Activated CD4-positive, CD25-positive, alpha-beta regulatory T cell (primary cell): Measurements from ENCODE around the gene TAS1R2.
"Not testable (repeated sequence)": the region's sequence is repeated elsewhere in the genome, so short reads cannot be mapped to it uniquely, and the experiment has no call there.

ENCODE experiments used
- DNase-seq, 4 experiments: peaks; one replicate each; lab custom pipeline; 2025; lab: John Stamatoyannopoulos, UW

Gene TAS1R2

DNA sequence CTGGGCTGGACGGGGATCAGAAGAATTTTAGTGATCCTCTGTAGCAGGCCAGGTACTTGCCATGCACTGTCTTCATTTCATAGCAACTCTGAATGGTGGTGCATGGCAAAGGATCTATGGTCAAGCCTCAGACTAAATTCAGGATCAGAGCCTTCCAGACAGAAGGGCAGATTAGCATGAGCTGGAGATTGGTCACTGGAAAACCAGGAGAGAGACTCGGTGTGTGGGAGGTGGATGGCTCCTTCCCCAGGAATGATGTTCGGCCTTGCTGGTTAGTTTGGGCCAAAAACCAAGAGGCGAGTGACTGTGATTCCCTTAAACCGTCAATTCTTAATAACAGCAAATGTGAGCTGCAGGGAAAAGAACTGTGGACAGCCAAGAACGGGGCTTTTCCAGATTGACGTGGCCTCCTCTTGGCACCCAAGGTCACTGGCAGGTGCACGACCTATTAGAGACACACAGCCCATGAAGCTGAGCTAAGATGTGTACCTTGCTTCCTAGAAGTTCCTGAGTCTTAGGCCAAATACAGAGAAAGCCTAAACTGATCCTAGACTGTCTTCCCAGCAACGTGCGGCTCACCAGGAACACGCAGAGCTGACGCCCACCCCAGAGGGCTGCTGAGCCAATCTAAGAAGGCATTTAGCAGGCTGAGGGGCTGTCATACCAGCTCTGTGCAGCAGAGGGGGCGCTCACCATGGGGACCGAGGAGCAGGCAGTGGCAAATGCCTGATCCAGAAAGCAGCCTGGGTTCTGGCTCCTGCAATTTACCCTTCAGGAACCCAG, 24.4 kb upstream of the TAS1R2 start:
- peak; percentile 38 to 62 (median 54) for DNase-seq

- DNase-seq = no peak
These were observed 23.6 kb upstream of the TAS1R2 start for GRCh38 chr1:18883079-18883478.

- no peak for DNase-seq
These were observed 23.0 kb upstream of the TAS1R2 start for GRCh38 chr1:18882486-18882885.

DNA sequence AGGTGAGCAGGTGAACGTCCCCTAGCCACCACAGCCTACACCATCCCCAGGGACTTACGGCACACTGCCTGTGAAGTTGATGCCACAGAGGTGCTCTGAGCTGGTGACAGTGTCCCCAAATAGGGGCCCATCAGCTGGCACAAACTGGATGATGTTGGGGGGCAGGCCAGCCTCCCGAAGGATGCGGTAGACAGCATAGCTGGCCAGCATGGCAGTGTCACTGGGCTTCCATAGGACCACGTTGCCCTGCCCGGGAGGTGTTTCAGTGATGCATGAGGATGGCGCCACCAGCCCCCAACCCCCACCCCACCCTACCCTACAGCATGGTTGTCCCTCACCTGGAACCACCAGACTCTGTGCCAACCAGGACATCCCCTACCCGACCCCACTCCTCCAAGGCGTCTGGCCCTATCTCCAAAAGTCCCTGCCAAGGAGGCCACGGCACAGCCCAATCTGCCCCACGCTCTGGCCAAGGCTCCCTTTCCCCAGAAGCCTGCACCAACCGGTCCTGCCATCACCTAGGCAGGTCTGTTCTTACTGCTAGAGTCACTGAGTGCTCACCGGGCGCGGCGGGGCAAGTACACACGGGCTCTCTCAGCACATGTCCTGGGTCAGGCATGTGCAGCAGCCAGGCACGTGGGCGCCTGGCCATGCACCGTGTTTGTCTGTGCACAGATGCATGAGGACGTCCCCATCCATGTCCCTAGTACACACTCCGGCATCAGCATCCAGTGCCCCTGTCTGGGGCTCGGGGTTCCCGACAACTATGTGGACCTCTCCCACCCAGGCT, 22.4 kb upstream of the TAS1R2 start:
- no peak for DNase-seq

- no peak for DNase-seq
These were observed 21.7 kb upstream of the TAS1R2 start for GRCh38 chr1:18881164-18881563.

DNA sequence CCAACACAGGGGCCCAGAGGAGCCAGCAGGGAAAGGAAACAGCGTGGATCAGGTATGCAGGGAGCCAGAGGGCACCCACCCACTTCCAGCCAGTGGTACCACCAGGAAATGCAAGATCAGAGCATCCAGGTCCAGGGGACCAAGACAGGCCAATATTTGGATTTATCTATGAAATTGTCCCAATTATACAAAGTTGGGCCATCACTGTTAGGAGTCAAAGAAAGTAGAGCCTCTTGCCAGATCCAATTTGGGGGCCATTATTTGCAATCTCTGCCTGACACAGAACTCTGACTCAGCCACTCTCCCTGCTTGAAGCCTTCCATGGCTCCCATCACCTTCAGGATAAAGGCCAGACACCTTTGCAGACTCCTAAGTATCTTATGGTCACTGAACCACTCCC, 21.1 kb upstream of the TAS1R2 start:
- no peak for DNase-seq

GRCh38 chr1:18879791-18880309, 20.4 kb upstream of the TAS1R2 start:
- DNase-seq = no peak

GRCh38 chr1:18879215-18879790, 19.8 kb upstream of the TAS1R2 start:
- no peak for DNase-seq

GRCh38 chr1:18878538-18879214, 19.2 kb upstream of the TAS1R2 start:
- no peak for DNase-seq

DNA sequence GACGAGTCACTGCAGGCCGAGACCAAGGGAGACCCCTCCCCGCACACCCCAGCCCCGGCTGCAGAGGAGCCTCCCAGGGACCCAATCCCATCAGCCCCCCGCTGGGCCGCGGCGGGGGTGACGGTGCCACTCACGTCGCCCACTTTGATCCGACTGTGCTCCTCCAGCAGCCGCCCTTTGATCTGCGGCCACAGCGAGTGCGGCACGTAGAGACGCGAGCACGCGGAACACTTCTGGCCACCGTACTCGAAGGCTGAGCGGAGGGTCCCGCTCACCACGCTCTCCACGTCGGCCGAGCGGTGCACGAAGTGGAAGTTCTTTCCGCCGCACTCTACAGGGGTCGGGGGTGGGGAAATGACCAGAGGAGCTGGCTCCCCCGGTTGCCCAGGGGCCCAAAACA, 17.8 kb upstream of the TAS1R2 start:
- no peak for DNase-seq

- DNase-seq = no peak
These were observed 16.8 kb upstream of the TAS1R2 start for GRCh38 chr1:18876210-18876609.

- DNase-seq = no peak
These were observed 16.3 kb upstream of the TAS1R2 start for GRCh38 chr1:18875796-18876128.

GRCh38 chr1:18875107-18875795, 15.8 kb upstream of the TAS1R2 start:
- peak; percentile 32 to 47 (median 37) for DNase-seq

GRCh38 chr1:18874600-18874999, 15.1 kb upstream of the TAS1R2 start:
- no peak for DNase-seq

- no peak for DNase-seq
These were observed 14.6 kb upstream of the TAS1R2 start for GRCh38 chr1:18874036-18874435.

GRCh38 chr1:18872071-18872611, 12.7 kb upstream of the TAS1R2 start:
- DNase-seq = no peak

GRCh38 chr1:18871401-18872070, 12.1 kb upstream of the TAS1R2 start:
- DNase-seq = no peak

GRCh38 chr1:18870957-18871356, 11.5 kb upstream of the TAS1R2 start:
- DNase-seq = no peak

DNA sequence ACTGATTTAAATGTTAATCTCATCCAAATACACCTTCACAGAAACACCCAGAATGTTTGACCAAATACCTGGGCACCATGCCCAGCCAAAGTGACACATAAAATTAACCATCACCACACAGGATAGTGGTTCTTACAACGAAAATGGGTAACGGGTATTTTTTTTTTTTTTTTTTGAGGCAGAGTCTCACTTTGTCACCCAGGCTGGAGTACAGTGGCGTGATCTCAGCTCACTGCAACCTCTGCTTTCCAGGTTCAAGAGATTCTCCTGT, 11.1 kb upstream of the TAS1R2 start:
- DNase-seq = not testable (repeated sequence)

DNA sequence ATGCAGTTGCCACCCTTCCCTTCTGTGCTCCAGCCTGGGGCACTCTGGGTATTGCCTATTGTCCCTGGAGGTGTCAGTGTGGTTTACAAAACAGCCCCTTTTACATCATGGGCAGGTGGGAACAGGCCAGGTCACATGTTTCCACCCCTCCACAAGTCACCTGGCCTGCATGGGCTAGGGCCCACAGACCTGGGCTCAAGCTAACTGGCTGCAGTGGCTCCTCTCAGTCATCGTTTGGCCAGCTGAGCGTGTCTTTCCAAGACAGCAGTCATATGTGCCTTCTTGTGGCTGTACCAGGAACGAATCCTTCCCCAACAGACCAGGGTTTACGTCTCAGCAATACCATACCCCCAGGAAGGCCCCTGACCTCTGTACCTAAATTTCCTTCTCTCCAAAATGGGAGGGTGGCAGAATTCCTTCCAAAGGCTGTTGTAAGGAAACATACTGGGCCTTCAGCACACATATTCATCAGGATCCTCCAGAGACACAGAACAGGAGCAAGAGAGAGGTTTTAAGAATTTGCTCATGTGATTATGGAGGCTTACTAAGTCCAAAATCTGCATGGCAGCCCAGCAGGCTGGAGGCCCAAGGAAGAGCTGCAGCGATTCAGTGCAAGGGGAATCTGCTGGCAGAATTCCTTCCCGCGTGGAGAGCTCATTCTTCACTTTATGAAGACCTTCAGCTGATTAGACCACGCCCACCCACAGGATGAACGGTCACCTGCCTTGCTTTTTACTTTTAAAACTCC, 10.6 kb upstream of the TAS1R2 start:
- no peak for DNase-seq
